ENCODE results near the gene OXSM. TPM values are rescaled to one million over a fixed set of nuclear protein-coding genes. Genes with fewer than 3 reads are reported as not detected.

The OXSM gene
- 17.6 to 20.2 TPM (median 19.2 TPM) in 5 replicates for total RNA-seq (2022; extraction: Qiagen RNA extraction; ENCODE audit: low read depth)

GRCh38 chr3:25789596-25790556, at the start of gene OXSM:
Gene OXSM, plus strand, starts transcription at chr3:25790090. Its CDS starts 931 bp downstream, at chr3:25791021.

GRCh38 chr3:25782938-25783660, 6.8 kb upstream of the OXSM start, which contains the start of gene NGLY1:
Gene NGLY1, minus strand, starts transcription at chr3:25783443. Its CDS starts 53 bp downstream, at chr3:25783390.

Other genes with a start within 250 kb of the OXSM start
- gene TOP2B, start 125.2 kb upstream of the OXSM start, total RNA-seq (2022; extraction: Qiagen RNA extraction; ENCODE audit: low read depth): 54.2 to 71.0 TPM (median 63.6 TPM) in 5 replicates
- 18.5 to 21.5 TPM (median 19.9 TPM) in 5 replicates for gene NGLY1, start 6.6 kb upstream of the OXSM start, total RNA-seq (2022; extraction: Qiagen RNA extraction; ENCODE audit: low read depth)

Measured in A549 treated with GW870086 at 1 μM for 4 hours (cell line).